Epithelial cell of proximal tubule (primary cell): ENCODE data around the gene ACSL4. TPM values are rescaled to one million over a fixed set of nuclear protein-coding genes. Genes with fewer than 3 reads are reported as not detected.

ENCODE experiments used
- DNase-seq: peaks from one replicate; pipeline ENCODE4 v3.0.0-alpha.2; 2011; ENCODE audit warnings: low read depth
- H3K4me3 ChIP-seq: 2 replicates; pipeline ENCODE4 v1.5.1; 2011; ENCODE audit warnings: low read depth, mild to moderate bottlenecking, low read length
- total RNA-seq: library from RNA; depleted of rRNA; stranded (reverse); fragments of >200 nt; gene quantifications from 2 replicates; pipeline ENCODE4 v1.2.3, GENCODE V29; 2015
- TF ChIP-seq, protein P1 (sequence below): conservative IDR thresholded peaks from 2 replicates; pipeline ENCODE4 v1.5.1; 2012; ENCODE audit warnings: low read depth, mild to moderate bottlenecking, low read length

ACSL4 gene
- total RNA-seq, 1 donor from 2014 or later: 66.9 TPM

DNA sequence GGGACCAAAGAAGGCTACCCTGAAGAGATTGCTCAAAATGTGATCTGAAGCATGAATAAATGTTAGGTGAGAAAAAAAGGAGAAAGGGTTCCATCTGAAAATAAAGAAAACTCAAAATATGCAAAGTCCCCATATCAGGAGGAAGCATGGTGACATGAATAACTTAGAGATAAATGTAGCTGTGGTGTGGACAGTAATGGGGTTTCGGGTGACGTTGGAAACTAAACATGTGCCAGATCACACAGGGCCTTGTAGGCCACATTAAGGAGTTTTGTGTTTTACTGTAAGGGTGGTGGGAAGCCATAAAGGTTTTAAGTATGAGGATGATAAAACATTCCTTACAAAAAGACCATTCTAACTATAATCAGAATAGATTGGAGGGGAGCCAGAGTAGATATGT, 40.3 kb upstream of the ACSL4 start:
- H3K4me3 ChIP-seq: no peak overlapping the region
- DNase-seq: no peak
- TF ChIP-seq, protein P1, sequence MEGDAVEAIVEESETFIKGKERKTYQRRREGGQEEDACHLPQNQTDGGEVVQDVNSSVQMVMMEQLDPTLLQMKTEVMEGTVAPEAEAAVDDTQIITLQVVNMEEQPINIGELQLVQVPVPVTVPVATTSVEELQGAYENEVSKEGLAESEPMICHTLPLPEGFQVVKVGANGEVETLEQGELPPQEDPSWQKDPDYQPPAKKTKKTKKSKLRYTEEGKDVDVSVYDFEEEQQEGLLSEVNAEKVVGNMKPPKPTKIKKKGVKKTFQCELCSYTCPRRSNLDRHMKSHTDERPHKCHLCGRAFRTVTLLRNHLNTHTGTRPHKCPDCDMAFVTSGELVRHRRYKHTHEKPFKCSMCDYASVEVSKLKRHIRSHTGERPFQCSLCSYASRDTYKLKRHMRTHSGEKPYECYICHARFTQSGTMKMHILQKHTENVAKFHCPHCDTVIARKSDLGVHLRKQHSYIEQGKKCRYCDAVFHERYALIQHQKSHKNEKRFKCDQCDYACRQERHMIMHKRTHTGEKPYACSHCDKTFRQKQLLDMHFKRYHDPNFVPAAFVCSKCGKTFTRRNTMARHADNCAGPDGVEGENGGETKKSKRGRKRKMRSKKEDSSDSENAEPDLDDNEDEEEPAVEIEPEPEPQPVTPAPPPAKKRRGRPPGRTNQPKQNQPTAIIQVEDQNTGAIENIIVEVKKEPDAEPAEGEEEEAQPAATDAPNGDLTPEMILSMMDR: no peak

DNA sequence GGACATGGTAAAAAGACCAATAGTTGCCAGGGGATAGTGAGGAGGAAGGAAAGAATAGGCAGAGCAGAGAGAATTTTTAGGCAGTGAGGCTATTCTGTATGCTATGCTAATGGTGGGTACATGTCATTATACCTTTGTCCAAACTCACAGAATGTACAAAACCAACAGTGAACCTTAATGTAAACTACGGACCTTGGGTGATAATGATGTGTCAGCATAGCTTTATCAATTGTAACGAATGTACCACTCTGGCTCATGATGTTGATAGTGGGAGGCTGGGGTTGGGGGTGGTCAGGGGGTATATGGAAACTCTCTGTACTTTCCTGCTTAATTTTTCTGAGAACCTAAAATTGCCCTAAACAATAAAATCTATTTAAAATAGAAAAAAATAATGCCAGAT, 37.7 kb upstream of the ACSL4 start:
- TF ChIP-seq, protein P1: no peak
- no peak overlapping the region for H3K4me3 ChIP-seq
- no peak for DNase-seq

DNA sequence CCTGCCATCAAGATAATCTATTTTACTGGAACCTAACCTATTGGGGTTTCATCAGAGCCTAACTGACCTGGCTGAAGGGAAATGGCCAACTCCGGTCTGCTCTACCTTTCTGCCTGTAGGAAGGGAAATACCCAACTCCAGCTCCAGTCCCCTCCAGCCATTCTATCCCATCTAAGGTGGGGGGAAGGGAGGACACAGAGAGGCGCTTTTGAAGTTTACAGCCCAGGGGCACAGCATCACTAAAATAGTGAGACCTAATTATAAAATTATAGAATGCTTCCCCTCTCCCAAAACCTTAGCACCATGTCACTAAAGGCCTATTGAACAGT, 27.8 kb upstream of the ACSL4 start:
- no peak for DNase-seq
- no peak overlapping the region for H3K4me3 ChIP-seq
- TF ChIP-seq, protein P1: no peak

DNA sequence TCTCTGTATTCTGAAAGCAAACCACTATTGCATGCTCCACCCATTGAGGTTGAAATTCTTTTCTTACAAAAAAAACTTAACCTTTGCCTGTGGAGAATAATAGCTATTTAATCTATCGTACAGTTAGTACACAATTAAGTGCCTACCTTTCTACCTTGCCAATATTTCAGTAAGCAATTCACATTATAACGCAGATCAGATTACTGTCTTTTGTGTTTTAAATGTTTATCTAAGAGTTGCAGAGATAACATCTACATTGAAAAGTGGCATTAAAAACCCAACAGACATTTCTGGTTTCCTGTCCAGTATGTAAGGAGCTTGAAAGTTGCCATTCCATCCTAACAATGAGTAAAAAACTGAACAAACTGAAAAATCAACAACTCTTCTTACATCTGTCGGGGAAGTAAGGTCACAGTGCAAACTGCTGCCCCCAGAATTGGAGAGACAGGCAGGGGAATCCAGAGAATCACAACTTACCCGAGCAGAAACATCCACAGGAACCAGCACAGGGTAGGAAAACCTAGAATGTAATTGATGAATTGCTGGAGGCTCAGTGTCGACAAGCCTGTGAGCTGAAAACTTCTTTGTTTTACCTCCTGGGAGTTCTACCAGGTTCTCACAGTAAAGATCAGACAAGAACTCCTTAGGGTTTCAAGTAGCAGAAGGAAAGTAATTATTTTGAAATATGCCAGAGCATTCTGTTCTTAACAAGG, 27.3 kb upstream of the ACSL4 start:
- DNase-seq: no peak
- no peak overlapping the region for H3K4me3 ChIP-seq
- TF ChIP-seq, protein P1: no peak

DNA sequence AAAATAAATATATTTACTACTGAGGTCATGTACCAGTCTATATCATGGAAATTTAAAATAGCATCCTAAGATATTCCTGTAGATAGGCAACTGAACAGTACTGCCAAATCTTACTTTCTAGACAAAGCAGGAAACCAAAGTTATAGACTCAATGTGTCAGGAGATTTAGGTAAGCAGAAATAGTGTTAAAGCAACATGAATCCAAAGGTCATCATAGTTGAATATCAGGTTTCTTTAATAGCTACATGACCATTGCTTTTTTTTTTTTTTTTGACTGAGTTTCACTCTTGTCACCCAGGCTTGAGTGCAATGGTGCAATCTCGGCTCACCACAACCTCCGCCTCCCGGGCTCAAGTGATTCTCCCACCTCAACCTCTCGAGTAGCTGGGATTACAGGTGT, 20.2 kb upstream of the ACSL4 start:
- no peak overlapping the region for H3K4me3 ChIP-seq
- DNase-seq: no peak
- TF ChIP-seq, protein P1: no peak

DNA sequence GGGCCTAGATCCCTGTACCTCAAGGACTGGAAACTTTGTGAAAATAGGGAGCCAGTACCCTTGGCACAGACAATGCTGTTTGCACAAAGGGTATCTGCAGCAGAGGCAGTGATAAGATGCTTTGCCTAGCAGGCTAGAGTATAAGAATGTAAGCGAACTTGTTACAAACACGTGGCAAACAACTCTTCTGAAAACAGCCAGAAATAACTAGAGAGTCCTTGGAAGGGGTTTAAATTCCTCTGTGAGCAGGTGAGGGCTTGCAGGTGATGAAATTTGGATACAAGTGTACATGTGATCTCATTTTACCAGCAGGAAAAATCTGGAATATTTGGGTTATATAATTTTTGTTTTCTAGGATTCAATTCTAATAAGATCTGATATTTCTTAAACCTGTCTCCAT, 18.6 kb upstream of the ACSL4 start:
- no peak overlapping the region for H3K4me3 ChIP-seq
- TF ChIP-seq, protein P1: no peak
- DNase-seq: no peak

DNA sequence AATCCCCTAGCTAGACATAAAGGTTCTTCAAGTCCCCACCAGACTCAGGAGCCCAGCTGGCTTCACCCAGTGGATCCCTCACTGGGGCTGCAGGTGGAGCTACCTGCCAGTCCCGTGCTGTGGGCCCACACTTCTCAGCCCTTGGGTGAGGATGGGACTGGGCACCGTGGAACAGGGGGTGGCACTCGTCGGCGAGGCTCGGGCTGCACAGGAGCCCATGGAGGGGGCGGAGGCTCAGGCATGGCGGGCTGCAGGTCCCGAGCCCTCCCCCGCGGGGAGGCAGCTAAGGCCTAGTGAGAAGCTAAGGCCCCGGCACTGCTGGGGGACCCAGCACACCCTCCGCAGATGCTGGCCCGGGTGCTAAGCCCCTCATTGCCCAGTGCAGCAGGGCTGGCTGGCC, 16.1 kb upstream of the ACSL4 start:
- no peak for DNase-seq
- TF ChIP-seq, protein P1: no peak
- H3K4me3 ChIP-seq: no peak overlapping the region
